Aorta (tissue), 5 donors: ENCODE measurements around the gene LRRC15. TPM values are rescaled to one million over a fixed set of nuclear protein-coding genes. Genes with fewer than 3 reads are reported as not detected.

Experiments
- ATAC-seq: fragments of 200-7000 bp; cut with Tn5 transposase; one replicate; pipeline ENCODE4 v1.9.1; 2022; ENCODE audit warnings: moderate library complexity; ENCODE audit not compliant: low FRiP score
- DNase-seq, 2 donors: peaks; one replicate each; pipeline ENCODE4 v3.0.0-alpha.2; 2020
- H3K27ac ChIP-seq, 2 donors: one replicate each; pipeline ENCODE4 v1.5.1; 2013; ENCODE audit warnings: low read length in 2 of 2, mild to moderate bottlenecking in 2 of 2, moderate library complexity in 2 of 2, control low read depth in 1 of 2, inconsistent platforms in 1 of 2, low read depth in 1 of 2
- H3K27me3 ChIP-seq, 2 donors: one replicate each; pipeline ENCODE4 v1.6.1; 2013; ENCODE audit warnings: control low read depth in 1 of 2, low read length in 1 of 2, mild to moderate bottlenecking in 1 of 2, moderate library complexity in 1 of 2; ENCODE audit not compliant: insufficient read depth in 2 of 2, control insufficient read depth in 1 of 2
- H3K36me3 ChIP-seq, 2 donors: one replicate each; pipeline ENCODE4 v1.6.1; 2013; ENCODE audit warnings: control low read depth in 1 of 2, low read length in 1 of 2, mild to moderate bottlenecking in 1 of 2; ENCODE audit not compliant: insufficient read depth in 2 of 2, control insufficient read depth in 1 of 2
- H3K4me1 ChIP-seq, 2 donors: one replicate each; pipeline ENCODE4 v1.6.1; 2013; ENCODE audit warnings: low read length in 2 of 2, control low read depth in 1 of 2, mild to moderate bottlenecking in 1 of 2, moderate library complexity in 1 of 2; ENCODE audit not compliant: insufficient read depth in 2 of 2, control insufficient read depth in 1 of 2
- H3K4me3 ChIP-seq, 2 donors: one replicate each; pipeline ENCODE4 v1.5.1; 2013; ENCODE audit warnings: low read length in 2 of 2, control low read depth in 1 of 2, mild to moderate bottlenecking in 1 of 2
- H3K9me3 ChIP-seq: one replicate; pipeline ENCODE4 v1.6.1; 2013; ENCODE audit warnings: mild to moderate bottlenecking, low read length; ENCODE audit not compliant: control insufficient read depth
- WGBS, 2 donors: extraction: QIAGEN DNeasy Blood & Tissue Kit; methylation state at CpG; one replicate each; pipeline ENCODE4 v1.1.7; 2013; 5-methylcytosine and 5-hydroxymethylcytosine counted together
- intact Hi-C, 2 donors: fragments of 100-400 bp; cut with DNase I; formaldehyde crosslinking; loops; one replicate each; pipeline versions ENCODE4 v1.14.2 to v1.15.0; 2022
- polyA plus RNA-seq, 2 donors: library from polyadenylated mRNA; stranded (reverse); fragments of 200-250 nt; gene quantifications; one replicate each; pipeline ENCODE4 v1.2.3, GENCODE V29; 2013
- total RNA-seq, 2 donors: library from RNA; stranded (reverse); fragmentation: NEBNext Ultra II Directional; extraction: Animal tissue kit (Norgen Biotek cat#: 25700); gene quantifications; one replicate each; pipeline ENCODE4 v1.2.1, GENCODE V29; 2021
- donor health status: healthy with polysubstance abuse.
- donor health status: Bipolar disorder and iron deficiency.
- donor health status: DM: no; HTN: no; CAD: no.
- donor health status: DM: no; HTN: no; CAD: no.
- donor health status: DM: yes; HTN: yes; CAD: no.

Gene LRRC15
- total and polyA plus RNA-seq, 4 donors = 0.06 to 0.54 TPM; not detected in 2

DNA sequence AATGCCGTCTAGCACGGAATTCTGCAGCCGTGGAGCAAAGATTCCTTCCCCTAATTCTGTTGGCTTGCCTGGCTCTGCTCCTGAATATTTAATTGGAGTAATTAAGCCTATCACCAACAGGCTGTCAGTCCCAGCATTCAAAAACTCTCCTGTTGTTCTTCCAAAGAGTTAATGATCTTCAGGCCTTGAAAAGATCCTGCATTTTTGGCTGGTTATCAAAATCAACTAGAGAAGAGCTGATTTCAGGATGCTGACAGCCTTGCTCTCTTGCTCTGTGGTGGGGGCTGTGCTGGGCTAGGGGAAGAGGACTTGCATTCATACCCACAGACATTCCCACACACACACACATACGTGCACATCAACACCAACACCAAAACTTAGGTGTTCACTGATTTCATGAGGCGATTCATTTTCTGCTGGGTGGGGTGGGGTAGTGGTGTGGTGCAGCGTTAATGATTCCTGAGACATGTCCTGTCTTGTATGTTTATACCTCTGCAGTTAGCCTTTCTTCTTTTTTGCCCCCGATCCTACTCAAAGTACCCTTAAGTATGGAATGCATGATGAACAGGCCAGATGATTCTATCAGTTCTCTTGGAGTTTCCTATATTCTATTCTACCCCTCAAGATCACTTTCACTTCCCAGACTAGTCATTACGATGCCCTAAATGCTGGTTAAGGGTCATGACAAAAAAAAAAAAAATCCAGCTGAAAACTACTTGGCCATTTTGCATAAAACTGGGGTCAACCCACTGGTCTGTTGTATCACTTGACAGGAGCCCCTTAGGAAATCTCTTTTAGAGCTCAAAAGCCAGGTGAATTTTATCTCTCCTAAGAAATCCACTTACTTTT lies 60.7 kb downstream of the LRRC15 start:
- Histone ChIP-seq H3K9me3 (no peaks in the 10 kb centered on the region), H3K27me3 (no peaks in the 10 kb centered on the region), H3K4me3 (no peak overlapping the region), H3K27ac (no peak overlapping the region), H3K4me1 (no peaks in the 10 kb centered on the region), H3K36me3 (no peaks in the 10 kb centered on the region)
- 87 to 93% methylated on average over 8 of the region's 8 CpGs for WGBS, 2 donors
- DNase-seq = peak in 1 of 2 donors; percentile 26
- intact Hi-C loops = no loop called here
- ATAC-seq = no peak

DNA sequence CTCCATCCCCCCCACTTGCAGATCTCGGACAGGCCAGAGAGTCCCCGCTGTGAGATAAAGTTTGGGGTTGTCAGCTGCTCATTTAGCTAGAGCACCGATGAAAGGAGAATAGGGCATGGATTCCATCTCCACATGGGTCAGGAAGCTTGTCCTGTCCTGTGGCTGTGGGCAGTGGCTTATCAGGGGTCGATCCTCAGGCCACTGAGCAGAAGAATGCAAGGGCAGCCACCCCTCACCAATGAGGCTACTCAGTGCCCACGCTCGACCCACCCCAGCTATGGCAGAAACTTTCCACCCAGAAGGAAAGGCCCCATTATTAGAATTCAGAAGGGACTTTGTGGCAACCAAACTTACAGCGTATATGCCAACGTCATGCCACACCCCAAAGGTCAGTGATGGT lies 61.7 kb downstream of the LRRC15 start:
- Histone ChIP-seq H3K9me3 (no peaks in the 10 kb centered on the region), H3K4me1 (no peaks in the 10 kb centered on the region), H3K36me3 (no peaks in the 10 kb centered on the region), H3K27me3 (no peaks in the 10 kb centered on the region), H3K27ac (no peak overlapping the region), H3K4me3 (no peak overlapping the region)
- ATAC-seq (no peak), DNase-seq (peak in 1 of 2 donors; percentile 34)
- intact Hi-C loops = no loop called here
- 95 to 97% methylated on average over 8 of the region's 8 CpGs for WGBS, 2 donors

DNA sequence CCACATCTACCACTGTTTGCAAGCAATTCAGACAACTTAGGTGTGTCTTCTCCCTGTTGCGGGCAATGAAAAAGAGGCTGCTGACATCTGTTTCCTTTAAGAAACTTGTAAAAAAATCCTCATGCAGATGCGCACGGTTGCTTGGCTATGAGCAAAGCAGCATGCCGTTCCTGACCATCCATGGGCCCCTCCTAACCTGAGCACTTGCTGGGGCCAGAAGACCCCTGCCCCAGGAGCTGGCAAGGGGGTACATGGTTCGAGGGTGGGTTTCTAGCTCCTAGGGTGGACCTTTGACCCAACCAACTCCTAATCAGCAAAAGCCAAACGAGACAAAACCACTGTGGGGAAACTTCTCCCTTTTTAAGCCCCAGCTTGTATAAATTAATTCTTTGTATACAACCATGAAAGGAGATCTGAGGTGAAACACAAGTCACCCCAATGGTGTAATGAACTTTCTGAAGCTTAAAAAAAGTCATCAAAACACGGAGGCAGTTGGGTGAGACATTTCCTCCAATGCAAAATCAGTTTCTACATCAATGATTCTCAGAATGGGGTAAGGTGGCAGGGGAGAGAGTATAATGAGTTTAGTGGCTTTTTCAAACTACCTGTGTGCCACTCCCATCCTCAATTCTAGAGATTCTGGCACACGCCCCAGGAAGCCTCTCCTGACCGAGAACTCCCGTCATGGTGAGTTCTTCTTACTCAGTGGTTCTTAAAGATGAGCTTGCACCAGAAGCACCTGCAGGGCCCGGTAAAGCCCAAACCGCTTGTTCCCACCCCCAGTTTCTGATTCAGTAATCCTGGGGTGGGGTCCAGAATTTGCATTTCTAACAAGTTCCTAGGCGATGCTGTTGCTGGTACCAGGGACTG lies 62.5 kb downstream of the LRRC15 start:
- Histone ChIP-seq H3K4me1 (no peaks in the 10 kb centered on the region), H3K27ac (no peak overlapping the region), H3K36me3 (no peaks in the 10 kb centered on the region), H3K27me3 (no peaks in the 10 kb centered on the region), H3K4me3 (no peak overlapping the region), H3K9me3 (no peaks in the 10 kb centered on the region)
- WGBS, 2 donors = 89 to 90% methylated on average over 13 of the region's 13 CpGs
- DNase-seq = peak in 1 of 2 donors; percentile 31
- no peak for ATAC-seq
- intact Hi-C loops = no loop called here

DNA sequence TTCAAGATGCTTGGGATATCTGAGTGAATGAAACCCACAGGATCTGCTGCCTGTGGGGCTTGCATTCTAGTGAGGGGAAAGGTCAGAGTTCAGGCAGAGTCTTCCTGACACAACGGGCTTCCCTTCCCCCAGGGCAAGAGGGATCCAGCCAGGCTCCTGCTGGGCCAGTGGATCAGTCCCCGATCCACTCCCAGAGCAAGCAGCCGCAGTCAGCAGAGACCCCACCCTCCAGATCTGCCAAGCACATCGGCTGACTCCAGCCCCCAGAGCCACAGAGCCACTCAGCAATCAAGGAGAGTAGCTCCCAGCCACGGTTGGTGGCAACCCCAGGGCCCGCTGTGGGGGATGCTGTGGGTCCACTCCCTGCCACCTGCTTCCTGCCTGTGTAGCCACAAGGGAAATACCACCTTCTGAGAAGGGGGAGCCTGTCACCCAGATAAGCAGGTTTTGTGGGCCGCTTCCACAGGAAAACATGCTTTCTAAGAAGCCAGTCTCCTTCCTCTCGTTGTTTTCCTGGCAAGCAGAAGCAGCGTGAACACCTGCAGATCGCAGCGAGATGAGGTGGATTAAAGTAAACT lies 63.3 kb downstream of the LRRC15 start:
- no peak for ATAC-seq

DNA sequence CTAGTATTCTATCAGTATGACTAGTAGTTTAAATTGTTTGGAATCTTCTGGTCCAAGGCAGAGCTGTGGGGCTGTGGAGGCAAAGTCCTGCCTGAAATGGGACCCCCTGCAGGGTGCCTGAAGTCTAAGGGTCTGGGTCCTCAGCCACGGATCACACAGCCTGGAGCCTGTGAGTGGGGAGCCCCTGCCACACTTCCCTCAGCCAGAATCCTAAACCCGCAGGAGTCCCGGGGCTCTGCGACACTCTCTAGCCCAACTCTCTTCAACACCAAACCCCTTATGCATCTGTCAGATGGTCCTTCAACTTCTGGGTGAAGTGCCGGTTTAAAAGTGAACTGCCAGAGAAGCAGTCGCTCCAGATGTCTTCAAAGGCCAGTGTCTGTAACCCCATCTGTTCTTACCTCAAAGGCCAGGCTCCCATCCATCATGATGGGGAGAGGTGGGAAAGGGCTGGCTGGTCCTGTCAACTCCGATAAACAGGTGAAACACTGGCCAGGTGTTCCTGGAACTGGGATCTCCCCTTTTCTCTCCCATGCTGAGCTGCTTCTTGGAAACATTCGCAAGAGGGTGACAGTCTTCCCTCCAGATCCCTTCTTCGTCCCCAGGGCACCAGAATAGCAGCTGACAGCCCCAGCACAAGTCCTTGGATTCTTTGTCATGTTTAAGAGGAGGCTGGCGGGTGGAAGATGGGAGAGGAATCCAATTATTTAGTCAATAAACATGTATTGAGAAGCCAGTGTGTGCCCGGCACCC lies 64.0 kb downstream of the LRRC15 start:
- DNase-seq = peak in 1 of 2 donors; percentile 44
- intact Hi-C loops = no loop called here
- WGBS, 2 donors = 94 to 97% methylated on average over 11 of the region's 11 CpGs

More for the DNA sequence above, 63.3 kb downstream of the LRRC15 start:
- 89 to 97% methylated on average over 11 of the region's 11 CpGs for WGBS, 2 donors
- peak in 1 of 2 donors; percentile 72 for DNase-seq
- Histone ChIP-seq H3K9me3 (no peaks in the 10 kb centered on the region), H3K27ac (no peak overlapping the region), H3K4me1 (no peaks in the 10 kb centered on the region), H3K27me3 (no peaks in the 10 kb centered on the region), H3K36me3 (no peaks in the 10 kb centered on the region), H3K4me3 (no peak overlapping the region)
- intact Hi-C loops = no loop called here

More for the DNA sequence above, 64.0 kb downstream of the LRRC15 start:
- H3K36me3 ChIP-seq = no peaks in the 10 kb centered on the region
- no peaks in the 10 kb centered on the region for H3K9me3 ChIP-seq
- H3K27ac ChIP-seq = no peak overlapping the region
- ATAC-seq = no peak
- H3K4me3 ChIP-seq = no peak overlapping the region
- no peaks in the 10 kb centered on the region for H3K4me1 ChIP-seq
- H3K27me3 ChIP-seq = no peaks in the 10 kb centered on the region

Other genes starting within 250 kb of the LRRC15 start
- gene HES1, start 233.6 kb downstream of the LRRC15 start, total RNA-seq = 10 to 100 TPM; 37.8 to 51.9 TPM
- 10 to 100 TPM; 22.5 to 28.2 TPM for gene HES1, start 233.6 kb downstream of the LRRC15 start, polyA plus RNA-seq
- not detected for gene CPN2, start 18.4 kb downstream of the LRRC15 start, total RNA-seq
- gene CPN2, start 18.4 kb downstream of the LRRC15 start, polyA plus RNA-seq = not detected
- under 1 TPM; 0.19 to 0.33 TPM for gene GP5, start 29.5 kb upstream of the LRRC15 start, total RNA-seq
- gene GP5, start 29.5 kb upstream of the LRRC15 start, polyA plus RNA-seq = under 1 TPM in 1 of 2 donors, not detected in 1; 0.15 TPM
- 100 to 1,000 TPM; 127 to 189 TPM for gene ATP13A3, start 117.3 kb upstream of the LRRC15 start, total RNA-seq
- gene ATP13A3, start 117.3 kb upstream of the LRRC15 start, polyA plus RNA-seq = 10 to 100 TPM; 14.1 to 38.7 TPM